H1 (cell line): ENCODE measurements around the gene GNA12. TPM values are rescaled to one million over a fixed set of nuclear protein-coding genes. Genes with fewer than 3 reads are reported as not detected.

Experiments used
- EGR1 ChIP-seq: IDR thresholded peaks from 2 replicates; pipeline ENCODE4 v1.6.1; 2011; ENCODE audit warnings: low read depth, low read length, borderline replicate concordance
- HDAC2 ChIP-seq, 2 experiments: fragments of 300-600 bp in 1 of 2; sonication (generic) in 1 of 2; IDR thresholded peaks; 2 replicates each; pipeline ENCODE4 v1.6.1; 2011 to 2012; ENCODE audit warnings: low read depth in 2 of 2, low read length in 2 of 2, mild to moderate bottlenecking in 2 of 2, moderate library complexity in 2 of 2, borderline replicate concordance in 1 of 2, inconsistent platforms in 1 of 2
- JUN ChIP-seq: IDR thresholded peaks from 2 replicates; pipeline ENCODE4 v1.6.1; 2011; ENCODE audit warnings: low read depth, mild to moderate bottlenecking, improper control_type of control experiment, low read length
- polyA plus RNA-seq, 7 experiments: library from polyadenylated mRNA; depleted of rRNA in 3 of 7; stranded (reverse) in 5 of 7; unstranded in 2 of 7; fragments of >200 nt in 5 of 7; fragments of 200-250 nt in 2 of 7; gene quantifications; 1 replicate in 5 of 7; 2 replicates in 1 of 7; 4 replicates in 1 of 7; pipeline versions ENCODE4 v1.2.1 to v1.2.3, GENCODE V29; 2011 to 2013; ENCODE audit warnings: missing spikeins in 2 of 7, mixed read lengths in 2 of 7
- total RNA-seq: library from RNA; stranded (reverse); fragmentation: NEBNext Ultra II Directional; extraction: Animal tissue kit (Norgen Biotek cat#: 25700); gene quantifications from 2 replicates; pipeline ENCODE4 v1.2.1, GENCODE V29; 2021
- TF ChIP-seq, protein P1 (sequence below): fragments of 300-600 bp; sonication (generic); IDR thresholded peaks from 2 replicates; pipeline ENCODE4 v1.7.1; 2012; ENCODE audit warnings: low read length, moderate library complexity, mild to moderate bottlenecking, inconsistent platforms; ENCODE audit not compliant: insufficient replicate concordance

GNA12 gene
- total and polyA plus RNA-seq, 2 of the 8 experiments (the other 6 are each of a cell fraction or from before 2014, with no cell fraction given), result 96.5 to 109 TPM

- TF ChIP-seq JUN (no peak), HDAC2 (IDR thresholded peaks at IDR 0.05; ENCODE audit: borderline replicate concordance in 1 of 2, low read depth in 2 of 2, low read length in 2 of 2) (no peak), EGR1 (no peak)
- TF ChIP-seq, protein P1, sequence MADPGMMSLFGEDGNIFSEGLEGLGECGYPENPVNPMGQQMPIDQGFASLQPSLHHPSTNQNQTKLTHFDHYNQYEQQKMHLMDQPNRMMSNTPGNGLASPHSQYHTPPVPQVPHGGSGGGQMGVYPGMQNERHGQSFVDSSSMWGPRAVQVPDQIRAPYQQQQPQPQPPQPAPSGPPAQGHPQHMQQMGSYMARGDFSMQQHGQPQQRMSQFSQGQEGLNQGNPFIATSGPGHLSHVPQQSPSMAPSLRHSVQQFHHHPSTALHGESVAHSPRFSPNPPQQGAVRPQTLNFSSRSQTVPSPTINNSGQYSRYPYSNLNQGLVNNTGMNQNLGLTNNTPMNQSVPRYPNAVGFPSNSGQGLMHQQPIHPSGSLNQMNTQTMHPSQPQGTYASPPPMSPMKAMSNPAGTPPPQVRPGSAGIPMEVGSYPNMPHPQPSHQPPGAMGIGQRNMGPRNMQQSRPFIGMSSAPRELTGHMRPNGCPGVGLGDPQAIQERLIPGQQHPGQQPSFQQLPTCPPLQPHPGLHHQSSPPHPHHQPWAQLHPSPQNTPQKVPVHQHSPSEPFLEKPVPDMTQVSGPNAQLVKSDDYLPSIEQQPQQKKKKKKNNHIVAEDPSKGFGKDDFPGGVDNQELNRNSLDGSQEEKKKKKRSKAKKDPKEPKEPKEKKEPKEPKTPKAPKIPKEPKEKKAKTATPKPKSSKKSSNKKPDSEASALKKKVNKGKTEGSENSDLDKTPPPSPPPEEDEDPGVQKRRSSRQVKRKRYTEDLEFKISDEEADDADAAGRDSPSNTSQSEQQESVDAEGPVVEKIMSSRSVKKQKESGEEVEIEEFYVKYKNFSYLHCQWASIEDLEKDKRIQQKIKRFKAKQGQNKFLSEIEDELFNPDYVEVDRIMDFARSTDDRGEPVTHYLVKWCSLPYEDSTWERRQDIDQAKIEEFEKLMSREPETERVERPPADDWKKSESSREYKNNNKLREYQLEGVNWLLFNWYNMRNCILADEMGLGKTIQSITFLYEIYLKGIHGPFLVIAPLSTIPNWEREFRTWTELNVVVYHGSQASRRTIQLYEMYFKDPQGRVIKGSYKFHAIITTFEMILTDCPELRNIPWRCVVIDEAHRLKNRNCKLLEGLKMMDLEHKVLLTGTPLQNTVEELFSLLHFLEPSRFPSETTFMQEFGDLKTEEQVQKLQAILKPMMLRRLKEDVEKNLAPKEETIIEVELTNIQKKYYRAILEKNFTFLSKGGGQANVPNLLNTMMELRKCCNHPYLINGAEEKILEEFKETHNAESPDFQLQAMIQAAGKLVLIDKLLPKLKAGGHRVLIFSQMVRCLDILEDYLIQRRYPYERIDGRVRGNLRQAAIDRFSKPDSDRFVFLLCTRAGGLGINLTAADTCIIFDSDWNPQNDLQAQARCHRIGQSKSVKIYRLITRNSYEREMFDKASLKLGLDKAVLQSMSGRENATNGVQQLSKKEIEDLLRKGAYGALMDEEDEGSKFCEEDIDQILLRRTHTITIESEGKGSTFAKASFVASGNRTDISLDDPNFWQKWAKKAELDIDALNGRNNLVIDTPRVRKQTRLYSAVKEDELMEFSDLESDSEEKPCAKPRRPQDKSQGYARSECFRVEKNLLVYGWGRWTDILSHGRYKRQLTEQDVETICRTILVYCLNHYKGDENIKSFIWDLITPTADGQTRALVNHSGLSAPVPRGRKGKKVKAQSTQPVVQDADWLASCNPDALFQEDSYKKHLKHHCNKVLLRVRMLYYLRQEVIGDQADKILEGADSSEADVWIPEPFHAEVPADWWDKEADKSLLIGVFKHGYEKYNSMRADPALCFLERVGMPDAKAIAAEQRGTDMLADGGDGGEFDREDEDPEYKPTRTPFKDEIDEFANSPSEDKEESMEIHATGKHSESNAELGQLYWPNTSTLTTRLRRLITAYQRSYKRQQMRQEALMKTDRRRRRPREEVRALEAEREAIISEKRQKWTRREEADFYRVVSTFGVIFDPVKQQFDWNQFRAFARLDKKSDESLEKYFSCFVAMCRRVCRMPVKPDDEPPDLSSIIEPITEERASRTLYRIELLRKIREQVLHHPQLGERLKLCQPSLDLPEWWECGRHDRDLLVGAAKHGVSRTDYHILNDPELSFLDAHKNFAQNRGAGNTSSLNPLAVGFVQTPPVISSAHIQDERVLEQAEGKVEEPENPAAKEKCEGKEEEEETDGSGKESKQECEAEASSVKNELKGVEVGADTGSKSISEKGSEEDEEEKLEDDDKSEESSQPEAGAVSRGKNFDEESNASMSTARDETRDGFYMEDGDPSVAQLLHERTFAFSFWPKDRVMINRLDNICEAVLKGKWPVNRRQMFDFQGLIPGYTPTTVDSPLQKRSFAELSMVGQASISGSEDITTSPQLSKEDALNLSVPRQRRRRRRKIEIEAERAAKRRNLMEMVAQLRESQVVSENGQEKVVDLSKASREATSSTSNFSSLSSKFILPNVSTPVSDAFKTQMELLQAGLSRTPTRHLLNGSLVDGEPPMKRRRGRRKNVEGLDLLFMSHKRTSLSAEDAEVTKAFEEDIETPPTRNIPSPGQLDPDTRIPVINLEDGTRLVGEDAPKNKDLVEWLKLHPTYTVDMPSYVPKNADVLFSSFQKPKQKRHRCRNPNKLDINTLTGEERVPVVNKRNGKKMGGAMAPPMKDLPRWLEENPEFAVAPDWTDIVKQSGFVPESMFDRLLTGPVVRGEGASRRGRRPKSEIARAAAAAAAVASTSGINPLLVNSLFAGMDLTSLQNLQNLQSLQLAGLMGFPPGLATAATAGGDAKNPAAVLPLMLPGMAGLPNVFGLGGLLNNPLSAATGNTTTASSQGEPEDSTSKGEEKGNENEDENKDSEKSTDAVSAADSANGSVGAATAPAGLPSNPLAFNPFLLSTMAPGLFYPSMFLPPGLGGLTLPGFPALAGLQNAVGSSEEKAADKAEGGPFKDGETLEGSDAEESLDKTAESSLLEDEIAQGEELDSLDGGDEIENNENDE, result no peak
These were observed 38.7 kb downstream of the GNA12 start (continued) for GRCh38 chr7:2805213-2805944.
